SKM-1 treated with dmso at 0.1 percent for 144 hours (cell line): Measurements from ENCODE around the gene PCSK1N.
A peak's percentile ranks its signal among the peaks of the same experiment; 100 is the strongest.
"Not testable (repeated sequence)": the region's sequence is repeated elsewhere in the genome, so short reads cannot be mapped to it uniquely, and the experiment has no call there.

Experiments
- DNase-seq: peaks from one replicate; lab custom pipeline; 2025; ENCODE audit not compliant: unreplicated experiment; lab: John Stamatoyannopoulos, UW

The PCSK1N gene

DNA sequence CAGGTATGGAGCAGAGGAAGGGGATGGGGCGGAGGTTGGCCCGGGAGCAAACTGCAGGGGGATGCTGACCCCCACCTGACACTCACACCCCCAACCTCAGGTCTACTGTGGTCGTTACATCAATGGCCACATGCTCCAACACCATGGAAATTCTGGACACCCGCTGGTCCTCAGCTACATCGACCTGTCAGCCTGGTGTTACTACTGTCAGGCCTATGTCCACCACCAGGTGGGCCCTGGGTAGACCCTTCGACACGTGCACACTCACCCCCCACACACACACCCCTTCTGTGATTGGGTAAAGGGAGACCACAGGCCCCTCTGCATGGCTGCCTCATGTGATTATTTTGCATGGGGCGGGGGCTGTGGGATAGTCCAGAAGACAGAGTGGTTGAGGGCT, 11.3 kb downstream of the PCSK1N start:
- DNase-seq = no peak

DNA sequence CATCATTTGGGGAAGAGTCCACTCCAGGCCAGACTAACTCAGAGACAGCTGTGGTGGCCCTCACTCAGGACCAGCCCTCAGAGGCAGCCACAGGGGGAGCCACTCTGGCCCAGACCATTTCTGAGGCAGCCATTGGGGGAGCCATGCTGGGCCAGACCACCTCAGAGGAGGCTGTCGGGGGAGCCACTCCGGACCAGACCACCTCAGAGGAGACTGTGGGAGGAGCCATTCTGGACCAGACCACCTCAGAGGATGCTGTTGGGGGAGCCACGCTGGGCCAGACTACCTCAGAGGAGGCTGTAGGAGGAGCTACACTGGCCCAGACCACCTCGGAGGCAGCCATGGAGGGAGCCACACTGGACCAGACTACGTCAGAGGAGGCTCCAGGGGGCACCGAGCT, 12.4 kb downstream of the PCSK1N start:
- DNase-seq = no peak

GRCh38 chrX:48819394-48819793, 16.0 kb downstream of the PCSK1N start:
- DNase-seq = not testable (repeated sequence)

- DNase-seq = no peak
These were observed 16.5 kb downstream of the PCSK1N start for GRCh38 chrX:48818866-48819265.

DNA sequence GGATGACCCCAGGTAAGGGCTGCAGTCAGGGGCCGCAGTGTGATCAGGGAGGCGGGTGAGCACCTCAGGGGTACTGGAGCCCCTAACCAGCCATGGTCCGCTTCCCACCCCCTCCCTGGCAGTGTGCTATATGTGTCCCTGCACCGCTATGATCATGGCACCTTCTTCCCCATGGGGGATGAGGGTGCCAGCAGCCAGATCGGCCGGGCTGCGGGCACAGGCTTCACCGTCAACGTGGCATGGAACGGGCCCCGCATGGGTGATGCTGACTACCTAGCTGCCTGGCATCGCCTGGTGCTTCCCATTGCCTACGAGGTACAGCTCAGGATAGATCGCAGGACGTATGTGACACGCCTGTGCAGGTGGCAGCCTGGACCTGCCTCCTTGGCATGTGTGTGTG, 17.3 kb downstream of the PCSK1N start:
- no peak for DNase-seq

DNA sequence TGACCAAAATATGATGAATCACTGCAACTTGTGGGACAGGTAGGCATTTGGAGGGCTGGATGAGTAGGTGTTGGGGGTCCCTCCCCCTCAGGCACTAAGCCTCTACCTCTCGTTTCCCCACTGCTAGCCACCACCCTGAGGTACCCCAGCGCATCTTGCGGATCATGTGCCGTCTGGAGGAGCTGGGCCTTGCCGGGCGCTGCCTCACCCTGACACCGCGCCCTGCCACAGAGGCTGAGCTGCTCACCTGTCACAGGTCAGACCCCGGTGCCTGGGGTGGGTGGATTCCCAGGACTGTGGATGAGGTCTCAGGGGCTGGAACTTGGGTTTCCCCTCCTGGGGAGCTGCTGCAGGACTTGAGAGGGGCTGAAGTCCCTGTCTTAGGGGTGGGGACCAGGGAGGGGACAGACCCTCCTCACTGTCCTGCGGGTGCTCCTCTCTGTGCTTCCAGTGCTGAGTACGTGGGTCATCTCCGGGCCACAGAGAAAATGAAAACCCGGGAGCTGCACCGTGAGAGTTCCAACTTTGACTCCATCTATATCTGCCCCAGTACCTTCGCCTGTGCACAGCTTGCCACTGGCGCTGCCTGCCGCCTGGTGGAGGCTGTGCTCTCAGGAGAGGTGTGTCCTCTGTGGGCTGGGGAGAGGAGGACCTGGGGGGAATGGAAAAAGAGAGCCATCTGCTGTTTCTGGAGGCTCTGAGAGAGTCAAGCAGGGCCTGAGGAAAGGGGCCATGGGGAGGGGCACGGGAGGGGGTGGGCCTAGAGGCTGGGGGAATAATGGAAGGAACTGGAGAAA, 19.2 kb downstream of the PCSK1N start:
- no peak for DNase-seq

DNA sequence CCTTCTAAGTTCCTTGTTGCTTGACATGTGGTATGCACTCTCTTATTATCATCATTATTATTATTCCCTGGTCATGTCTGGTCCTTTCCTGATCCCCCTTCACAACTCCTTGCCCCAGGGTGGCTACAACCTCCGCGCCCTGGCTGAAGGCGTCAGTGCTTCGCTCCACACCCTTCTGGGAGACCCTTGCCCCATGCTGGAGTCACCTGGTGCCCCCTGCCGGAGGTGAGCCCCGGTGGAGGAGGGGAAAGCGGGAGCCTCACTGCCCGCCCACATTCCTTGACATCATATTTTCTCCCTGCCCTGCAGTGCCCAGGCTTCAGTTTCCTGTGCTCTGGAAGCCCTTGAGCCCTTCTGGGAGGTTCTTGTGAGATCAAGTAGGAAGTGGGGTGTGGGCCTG, 20.1 kb downstream of the PCSK1N start:
- no peak for DNase-seq

GRCh38 chrX:48814722-48815121, 20.7 kb downstream of the PCSK1N start:
- DNase-seq = no peak

DNA sequence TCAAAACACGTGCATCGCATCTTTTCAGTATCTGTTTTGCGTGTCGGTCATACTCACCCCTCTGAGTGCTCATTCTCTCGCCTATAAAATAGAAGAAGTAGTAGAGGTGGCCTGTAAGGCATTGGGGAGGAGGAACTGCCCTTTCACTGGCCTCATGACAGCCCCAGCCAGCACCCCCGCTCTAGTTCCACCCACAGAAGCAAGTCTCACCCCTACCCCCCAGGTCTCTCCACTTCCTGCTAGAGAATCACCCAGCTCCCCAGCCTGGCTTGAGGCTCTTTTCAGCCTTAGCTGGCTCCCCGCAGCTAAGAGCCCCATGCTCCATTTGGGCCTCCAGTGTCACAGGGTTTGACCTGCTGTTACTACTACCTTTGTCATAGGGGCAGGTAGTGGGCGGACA, 21.8 kb downstream of the PCSK1N start:
- DNase-seq = peak; percentile 41

DNA sequence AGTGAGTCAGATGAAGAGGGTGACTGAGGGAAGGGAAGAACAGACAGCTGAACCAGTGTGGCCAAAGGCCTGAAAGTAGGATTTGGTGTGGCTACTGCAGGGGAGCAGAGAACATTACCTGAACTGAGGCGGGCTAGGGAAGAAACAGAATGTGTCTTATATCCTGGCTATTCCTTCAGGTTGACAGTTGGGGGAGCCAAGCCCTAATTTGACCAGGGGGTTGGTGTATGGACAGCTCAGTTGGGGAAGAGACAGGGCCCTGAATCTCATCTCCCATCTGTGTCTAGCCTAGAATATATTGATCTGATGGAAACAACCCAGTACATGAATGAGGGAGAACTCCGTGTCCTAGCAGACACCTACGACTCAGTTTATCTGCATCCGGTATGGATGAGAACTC, 29.3 kb downstream of the PCSK1N start:
- DNase-seq = no peak

- DNase-seq = no peak
These were observed 32.6 kb downstream of the PCSK1N start for GRCh38 chrX:48802905-48803200.

DNA sequence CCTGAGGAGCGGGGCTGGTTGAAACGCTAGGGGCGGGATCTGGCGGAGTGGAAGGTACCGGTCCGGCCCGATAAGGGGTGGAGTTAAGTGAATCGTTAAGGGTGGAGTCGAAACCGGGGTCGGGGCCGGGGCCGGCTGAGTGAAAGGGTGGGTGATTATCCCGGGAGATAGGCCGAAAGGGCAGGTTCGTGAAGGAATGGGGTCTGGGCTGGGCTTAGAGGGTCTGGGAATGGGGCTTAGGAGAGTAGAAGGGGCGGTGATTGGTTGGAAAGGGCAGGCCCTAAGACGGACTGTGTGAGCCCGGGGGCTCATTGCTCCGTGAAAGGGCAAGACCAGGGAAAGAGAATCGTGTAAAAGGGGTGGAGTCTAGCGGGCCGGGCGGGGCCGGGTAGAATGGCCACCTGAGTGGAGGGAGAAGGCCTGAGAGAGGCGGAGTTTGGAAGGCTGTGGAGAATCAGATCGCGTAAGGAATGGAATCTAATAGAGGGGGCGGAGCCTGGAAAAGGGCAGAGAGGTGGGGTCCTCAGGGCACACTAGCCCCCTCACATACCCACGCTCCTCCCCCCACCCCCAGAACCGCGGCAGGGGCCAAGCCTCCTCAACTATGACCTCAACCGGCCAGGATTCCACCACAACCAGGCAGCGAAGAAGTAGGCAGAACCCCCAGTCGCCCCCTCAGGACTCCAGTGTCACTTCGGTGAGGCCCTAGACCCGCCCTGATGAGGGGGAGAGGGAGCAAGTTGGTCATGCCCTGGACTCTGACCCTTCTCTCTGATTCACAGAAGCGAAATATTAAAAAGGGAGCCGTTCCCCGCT, 33.1 kb downstream of the PCSK1N start:
- DNase-seq = peak; percentile 46

GRCh38 chrX:48801280-48802088, 33.9 kb downstream of the PCSK1N start, which contains the start of gene HDAC6:
TSS of gene HDAC6 (plus strand) at chrX:48802067. CDS start at chrX:48802693, 626 bp downstream.
- peak; percentile 90 for DNase-seq

- peak; percentile 19 for DNase-seq
These were observed 34.7 kb downstream of the PCSK1N start for GRCh38 chrX:48800574-48801279.

- DNase-seq = no peak
These were observed 37.1 kb downstream of the PCSK1N start for GRCh38 chrX:48798318-48798717.

GRCh38 chrX:48794911-48795515, 40.4 kb downstream of the PCSK1N start:
- no peak for DNase-seq

- DNase-seq = no peak
These were observed 41.0 kb downstream of the PCSK1N start for GRCh38 chrX:48794340-48794910.

- no peak for DNase-seq
These were observed 41.5 kb downstream of the PCSK1N start for GRCh38 chrX:48793935-48794334.

GRCh38 chrX:48792219-48792618, 43.2 kb downstream of the PCSK1N start:
- DNase-seq = no peak
